HepG2 (cell line): ENCODE measurements around the gene C11orf58. TPM values are rescaled to one million over a fixed set of nuclear protein-coding genes. Genes with fewer than 3 reads are reported as not detected.
A peak's percentile ranks its signal among the peaks of the same experiment; 100 is the strongest.

ENCODE experiments used
- ATF1 ChIP-seq: IDR thresholded peaks from 2 replicates; pipeline ENCODE4 v1.6.1; 2016; ENCODE audit warnings: mild to moderate bottlenecking, control low read depth
- ATF7-NPFF ChIP-seq: sonication (generic); formaldehyde crosslinking; IDR thresholded peaks from 2 replicates; pipeline ENCODE4 v1.8.1; 2023; ENCODE audit warnings: mild to moderate bottlenecking, low read depth, missing genetic modification reagents, moderate library complexity
- BCL6 ChIP-seq: IDR thresholded peaks from 2 replicates; pipeline ENCODE4 v1.6.1; 2016; ENCODE audit warnings: missing genetic modification reagents, missing compliant biosample characterization
- GTF2F1 ChIP-seq: fragments of 150-350 bp; IDR thresholded peaks from 2 replicates; pipeline ENCODE4 v1.6.1; 2014; ENCODE audit warnings: low read length
- HOMEZ ChIP-seq: IDR thresholded peaks from 2 replicates; pipeline ENCODE4 v1.6.1; 2016; ENCODE audit warnings: low read depth
- KDM5B ChIP-seq: sonication (generic); formaldehyde crosslinking; IDR thresholded peaks from 2 replicates; pipeline ENCODE4 v1.4.0; 2020; ENCODE audit warnings: missing genetic modification reagents, mild to moderate bottlenecking, borderline replicate concordance
- KLF9 ChIP-seq: IDR thresholded peaks from 2 replicates; pipeline ENCODE4 v1.6.1; 2016; ENCODE audit warnings: low read depth
- NFKBIZ ChIP-seq: IDR thresholded peaks from 2 replicates; pipeline ENCODE4 v1.6.1; 2018; ENCODE audit warnings: missing genetic modification reagents, missing compliant biosample characterization
- NR2F6 ChIP-seq, 2 experiments: IDR thresholded peaks; 2 replicates each; pipeline ENCODE4 v1.6.1; 2016; ENCODE audit warnings: antibody characterized with exemption in 1 of 2, mild to moderate bottlenecking in 1 of 2
- PHB2 ChIP-seq: fragments of 450-650 bp; IDR thresholded peaks from 2 replicates; pipeline ENCODE4 v1.6.1; 2018; ENCODE audit not compliant: partially characterized antibody
- PHF21A ChIP-seq: sonication (generic); formaldehyde crosslinking; IDR thresholded peaks from 2 replicates; pipeline ENCODE4 v1.5.0; 2020; ENCODE audit warnings: mild to moderate bottlenecking, missing genetic modification reagents
- RAD21 ChIP-seq: fragments of 450-650 bp; formaldehyde crosslinking; IDR thresholded peaks from 2 replicates; pipeline ENCODE4 v1.5.0; 2020; ENCODE audit warnings: mild to moderate bottlenecking
- RBAK ChIP-seq: sonication (generic); formaldehyde crosslinking; IDR thresholded peaks from 2 replicates; pipeline ENCODE4 v1.5.1; 2020; ENCODE audit warnings: mild to moderate bottlenecking, missing genetic modification reagents
- SETDB1 ChIP-seq: sonication (generic); formaldehyde crosslinking; IDR thresholded peaks from 2 replicates; pipeline ENCODE4 v1.5.1; 2020; ENCODE audit warnings: missing genetic modification reagents, mild to moderate bottlenecking, borderline replicate concordance
- SKIL ChIP-seq: sonication (generic); formaldehyde crosslinking; IDR thresholded peaks from 2 replicates; pipeline ENCODE4 v1.8.0; 2022; ENCODE audit warnings: missing genetic modification reagents, mild to moderate bottlenecking, moderate library complexity, borderline replicate concordance
- SMAD9 ChIP-seq: sonication (generic); formaldehyde crosslinking; IDR thresholded peaks from 2 replicates; pipeline ENCODE4 v1.5.1; 2020; ENCODE audit warnings: mild to moderate bottlenecking, missing genetic modification reagents
- SMYD3 ChIP-seq: sonication (generic); formaldehyde crosslinking; IDR thresholded peaks from 2 replicates; pipeline ENCODE4 v1.8.1; 2023; ENCODE audit warnings: mild to moderate bottlenecking, missing genetic modification reagents
- TGIF2 ChIP-seq: IDR thresholded peaks from 2 replicates; pipeline ENCODE4 v1.6.1; 2016; ENCODE audit warnings: control low read depth, missing compliant biosample characterization
- ZNF136 ChIP-seq: sonication (generic); formaldehyde crosslinking; IDR thresholded peaks from 2 replicates; pipeline ENCODE4 v1.8.1; 2022; ENCODE audit warnings: low read depth, mild to moderate bottlenecking, moderate library complexity, missing genetic modification reagents
- ZNF225 ChIP-seq: sonication (generic); formaldehyde crosslinking; IDR thresholded peaks from 2 replicates; pipeline ENCODE4 v1.4.0; 2020; ENCODE audit warnings: mild to moderate bottlenecking, missing genetic modification reagents
- ZNF281 ChIP-seq: sonication (generic); formaldehyde crosslinking; IDR thresholded peaks from 2 replicates; pipeline ENCODE4 v1.4.0; 2020; ENCODE audit warnings: missing genetic modification reagents, borderline replicate concordance
- ZNF335 ChIP-seq: sonication (generic); formaldehyde crosslinking; IDR thresholded peaks from 2 replicates; pipeline ENCODE4 v1.4.0; 2020; ENCODE audit warnings: missing genetic modification reagents
- ZNF549 ChIP-seq: sonication (generic); formaldehyde crosslinking; IDR thresholded peaks from 2 replicates; pipeline ENCODE4 v1.5.0; 2020; ENCODE audit warnings: missing genetic modification reagents
- ZNF784 ChIP-seq: sonication (generic); formaldehyde crosslinking; IDR thresholded peaks from 2 replicates; pipeline ENCODE4 v1.5.1; 2020; ENCODE audit warnings: missing genetic modification reagents, mild to moderate bottlenecking, borderline replicate concordance
- ZSCAN25 ChIP-seq: sonication (generic); formaldehyde crosslinking; IDR thresholded peaks from 2 replicates; pipeline ENCODE4 v1.8.0; 2022; ENCODE audit warnings: mild to moderate bottlenecking, missing genetic modification reagents
- polyA plus RNA-seq, 8 experiments: library from polyadenylated mRNA; depleted of rRNA in 3 of 8; stranded (reverse) in 7 of 8; unstranded in 1 of 8; fragments of >200 nt; fragmentation: Illumina TruSeq in 4 of 8; extraction: Trizol in 4 of 8; gene quantifications; 2 replicates each; pipeline versions ENCODE4 v1.2.1 to v1.2.3, GENCODE V29; 2011 to 2016; ENCODE audit warnings: low read depth in 4 of 8, missing spikeins in 1 of 8, mixed read lengths in 1 of 8; ENCODE audit not compliant: insufficient read depth in 1 of 8
- total RNA-seq, 5 experiments: library from RNA; depleted of rRNA; stranded (reverse); fragments of >200 nt; fragmentation: Illumina TruSeq; extraction: Trizol; gene quantifications; 2 replicates each; pipeline ENCODE4 v1.2.3, GENCODE V29; 2016; ENCODE audit warnings: low read depth in 1 of 5

The C11orf58 gene
- total and polyA plus RNA-seq, 2 of the 13 experiments (the other 11 are each of a cell fraction or from before 2014, with no cell fraction given) = 83.8 to 167 TPM

GRCh38 chr11:16774936-16775613, 36.6 kb downstream of the C11orf58 start (continued):
- no peak for TF ChIP-seq ZNF784 (CRISPR knock-in tag)
- no peak for TF ChIP-seq HOMEZ (CRISPR knock-in tag)
- no peak for TF ChIP-seq KDM5B (CRISPR knock-in tag)
- peak; percentile 52 for TF ChIP-seq ATF1 (CRISPR knock-in tag)
- TF ChIP-seq ZNF335 (CRISPR knock-in tag) = no peak
- no peak; the same call in 1 of the 2 replicates for TF ChIP-seq SMAD9 (CRISPR knock-in tag)
- TF ChIP-seq PHF21A (CRISPR knock-in tag) = peak; percentile 77
- TF ChIP-seq ZSCAN25 (CRISPR knock-in tag) = no peak
- TF ChIP-seq ZNF549 (CRISPR knock-in tag) = no peak
- TF ChIP-seq ZNF136 (CRISPR knock-in tag) = no peak
- no peak for TF ChIP-seq PHB2
- no peak for TF ChIP-seq RAD21 (CRISPR knock-in tag)
- no peak for TF ChIP-seq TGIF2 (CRISPR knock-in tag)
- peak; percentile 58 for TF ChIP-seq BCL6 (CRISPR knock-in tag)
- no peak for TF ChIP-seq RBAK (CRISPR knock-in tag)
- no peak for TF ChIP-seq SMYD3
- TF ChIP-seq ZNF225 (CRISPR knock-in tag) = no peak
- no peak for TF ChIP-seq KLF9 (CRISPR knock-in tag)
- TF ChIP-seq SETDB1 (CRISPR knock-in tag) = no peak
- no peak for TF ChIP-seq NFKBIZ (CRISPR knock-in tag)
- TF ChIP-seq SKIL (CRISPR knock-in tag) = no peak
- no peak for TF ChIP-seq ATF7-NPFF (CRISPR knock-in tag)
- peak; percentile 60; the same call in 1 of the 2 replicates for TF ChIP-seq ZNF281 (CRISPR knock-in tag)
- TF ChIP-seq GTF2F1 = no peak
- TF ChIP-seq NR2F6 (IDR thresholded peaks at IDR 0.05) = peak; percentile 44
- TF ChIP-seq NR2F6 (CRISPR knock-in tag; IDR thresholded peaks at IDR 0.05) = peak; percentile 43; the same call in 1 of the 2 replicates
